HG03280 (cell line): ENCODE results near the gene ROR1.
"Not testable (repeated sequence)": the region's sequence is repeated elsewhere in the genome, so short reads cannot be mapped to it uniquely, and the experiment has no call there.

Source experiments
- ATAC-seq: cut with Tn5 transposase; IDR thresholded peaks from one replicate; pipeline ENCODE4 v1.9.1; 2021; ENCODE audit warnings: mild to moderate bottlenecking, moderate library complexity; ENCODE audit not compliant: unreplicated experiment

ROR1 gene

DNA sequence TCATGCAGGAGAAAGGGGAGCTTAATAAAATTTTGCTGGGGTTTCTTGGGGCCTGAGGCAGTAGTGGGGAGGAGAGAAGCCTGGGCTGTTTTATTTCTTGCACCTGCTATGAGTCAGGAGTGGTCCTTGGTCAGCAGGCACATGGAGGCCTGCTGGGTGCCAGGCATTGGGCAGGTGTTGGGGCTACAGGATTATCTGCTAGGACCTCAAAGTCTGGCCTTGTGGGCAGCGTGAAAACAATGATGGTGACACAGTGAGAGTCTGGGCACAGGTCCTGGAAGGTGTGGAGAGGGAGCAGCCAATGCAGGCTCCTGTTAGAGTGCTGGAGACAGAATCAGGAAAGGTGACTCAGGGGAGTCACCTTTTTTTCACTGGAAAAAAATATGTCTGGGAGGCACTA, 17.2 kb downstream of the ROR1 start:
- ATAC-seq, result no peak

DNA sequence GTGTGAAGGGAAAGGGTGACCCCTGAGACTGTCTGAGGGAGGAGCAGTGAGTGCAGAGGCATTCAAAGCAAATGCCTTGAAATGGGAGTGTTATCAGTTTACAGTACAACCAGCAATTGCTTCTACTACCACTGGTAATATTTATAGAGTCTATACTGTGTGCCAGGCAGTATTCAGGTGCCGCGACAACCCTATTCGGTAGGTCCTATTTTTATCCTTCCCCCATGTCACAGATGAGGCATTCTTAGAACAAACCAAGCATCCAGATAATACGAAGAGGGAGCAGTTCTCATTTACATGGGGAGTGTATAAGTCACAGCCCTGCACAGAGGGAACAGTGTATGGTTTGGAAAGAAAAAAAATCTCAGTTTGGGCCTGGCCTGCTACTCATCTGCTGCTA, 18.3 kb downstream of the ROR1 start:
- no peak for ATAC-seq

DNA sequence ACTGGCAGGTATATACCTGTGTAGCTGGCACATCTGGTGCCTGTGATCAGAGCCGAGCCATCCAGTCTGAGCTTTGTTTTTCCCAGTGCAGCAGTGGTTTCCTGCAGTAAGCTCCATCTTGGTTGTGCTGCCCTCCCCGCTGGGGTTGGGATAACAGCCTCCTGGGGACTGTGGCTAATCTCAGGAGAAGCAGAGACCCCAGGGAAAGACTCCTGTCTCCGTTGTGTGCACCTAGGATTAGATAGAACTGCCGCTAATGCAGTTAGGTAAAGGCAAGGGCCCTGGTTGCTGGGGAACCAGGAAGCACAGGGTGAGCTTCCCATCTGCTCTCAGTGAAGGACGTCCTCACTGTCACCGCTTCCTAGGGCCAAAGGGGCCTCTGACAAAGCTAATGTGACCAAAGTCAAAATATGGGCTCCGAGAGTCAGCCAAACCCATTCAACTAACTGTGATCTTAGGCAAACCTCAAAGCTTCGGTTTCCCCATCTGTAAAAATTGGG, 20.0 kb downstream of the ROR1 start:
- no peak for ATAC-seq

DNA sequence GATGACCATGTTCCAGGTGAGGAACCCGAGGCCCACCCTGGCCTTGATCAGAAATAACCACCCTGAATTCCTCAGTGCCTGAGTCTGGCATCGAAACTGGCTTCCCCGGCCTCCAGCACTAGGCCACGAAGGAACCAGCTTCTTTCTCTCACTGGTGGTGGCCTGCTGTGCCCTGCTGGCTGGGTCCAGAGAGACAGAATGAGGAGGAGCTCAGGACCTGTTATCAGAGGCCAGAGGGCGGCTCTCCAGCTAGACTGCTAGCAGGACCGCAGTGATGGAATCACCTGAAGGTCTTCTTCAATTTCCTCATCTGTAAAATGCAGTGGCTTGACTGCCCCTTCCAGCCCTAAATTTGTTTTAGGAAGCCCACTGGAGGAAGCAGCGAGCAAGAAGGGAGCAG, 20.5 kb downstream of the ROR1 start:
- no peak for ATAC-seq

DNA sequence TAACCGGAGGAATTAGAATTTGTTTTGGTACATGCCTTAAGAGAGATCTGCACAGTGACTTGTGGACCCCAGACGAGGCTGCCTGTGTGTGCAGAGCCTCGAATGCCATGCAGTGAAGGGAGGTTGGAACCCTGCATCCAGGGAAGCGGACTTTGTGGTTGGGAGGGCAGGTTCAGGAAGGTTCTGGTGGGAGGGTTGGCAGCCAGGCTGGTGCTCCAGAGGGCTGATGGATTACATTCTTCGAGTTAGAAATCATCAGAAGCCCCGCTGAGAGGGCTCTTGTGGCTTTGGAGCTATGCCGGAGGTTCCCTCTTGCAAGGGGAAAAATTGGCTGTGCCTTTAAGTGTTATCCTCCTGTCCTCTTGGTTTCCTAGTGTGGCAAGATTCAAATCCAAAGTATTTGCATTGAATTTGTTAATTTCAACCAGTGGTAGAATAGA, 21.1 kb downstream of the ROR1 start:
- no peak for ATAC-seq

DNA sequence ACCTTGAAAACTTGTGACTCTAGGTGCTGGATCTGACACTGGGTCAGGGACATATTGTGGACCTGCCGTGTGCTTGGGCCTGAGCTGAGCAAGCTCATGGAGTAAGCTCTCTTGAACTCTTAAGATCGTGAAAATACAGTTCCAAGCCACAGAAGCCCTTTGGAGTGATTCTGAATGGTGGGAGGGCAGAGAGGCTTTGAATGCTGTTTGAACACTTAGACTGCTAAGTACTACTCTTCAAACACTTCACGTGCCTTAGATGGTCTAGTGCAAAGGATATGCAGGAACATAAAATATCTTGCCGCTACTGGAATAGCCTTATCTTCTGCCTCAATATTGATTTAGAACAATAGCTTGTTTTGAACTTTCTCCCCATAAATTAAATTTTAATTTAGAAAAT, 21.6 kb downstream of the ROR1 start:
- no peak for ATAC-seq

DNA sequence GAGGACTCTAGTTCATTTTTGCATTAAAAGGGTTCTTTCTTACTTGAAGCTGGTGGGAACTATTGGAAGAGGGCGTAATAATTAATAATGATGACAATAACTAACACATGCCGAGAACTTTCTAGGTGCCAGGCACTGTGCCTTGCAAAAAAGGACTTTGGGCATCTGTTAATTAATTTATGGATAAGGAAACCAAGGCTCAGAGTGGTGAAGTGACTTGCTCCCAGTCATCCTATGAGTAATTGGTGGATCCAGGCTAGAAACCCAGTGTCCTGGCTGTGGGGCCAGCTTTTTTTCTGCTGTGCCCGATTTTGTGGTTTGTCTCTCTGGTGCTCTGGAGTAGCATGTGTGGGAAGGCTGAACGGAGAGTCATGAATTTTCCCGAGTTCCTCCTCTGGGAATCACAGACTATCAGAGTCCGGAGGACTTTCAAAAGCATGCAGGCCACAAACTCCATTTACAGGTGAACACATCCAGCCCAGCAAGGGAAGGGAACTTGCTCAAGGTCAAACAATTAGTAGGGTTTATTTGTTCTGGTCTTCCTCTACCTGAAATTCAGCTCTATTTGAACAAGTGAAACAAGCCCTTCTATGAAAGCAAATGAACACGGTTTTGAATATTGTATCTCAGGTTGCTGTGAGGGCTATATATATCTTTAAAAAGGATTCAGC, 23.4 kb downstream of the ROR1 start:
- ATAC-seq, result no peak

DNA sequence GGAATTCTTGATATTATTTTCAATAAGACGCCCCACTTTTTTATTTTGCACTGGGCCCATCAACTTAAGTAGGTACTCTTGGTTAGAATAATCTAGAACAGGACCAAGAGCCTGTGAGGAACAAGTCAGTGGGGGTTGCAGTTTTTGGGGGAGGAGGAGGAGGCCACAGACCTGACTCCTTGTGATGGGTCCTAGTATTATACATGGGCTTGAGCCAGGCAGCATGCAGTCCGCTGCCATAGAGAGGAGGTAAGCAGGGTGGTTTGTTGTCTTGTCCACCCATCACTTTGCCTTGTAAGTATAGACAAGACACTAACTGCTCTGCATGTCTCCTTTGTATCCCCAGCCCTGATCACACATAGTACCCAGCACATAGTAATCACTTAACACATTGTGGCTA, 24.5 kb downstream of the ROR1 start:
- ATAC-seq, result no peak

DNA sequence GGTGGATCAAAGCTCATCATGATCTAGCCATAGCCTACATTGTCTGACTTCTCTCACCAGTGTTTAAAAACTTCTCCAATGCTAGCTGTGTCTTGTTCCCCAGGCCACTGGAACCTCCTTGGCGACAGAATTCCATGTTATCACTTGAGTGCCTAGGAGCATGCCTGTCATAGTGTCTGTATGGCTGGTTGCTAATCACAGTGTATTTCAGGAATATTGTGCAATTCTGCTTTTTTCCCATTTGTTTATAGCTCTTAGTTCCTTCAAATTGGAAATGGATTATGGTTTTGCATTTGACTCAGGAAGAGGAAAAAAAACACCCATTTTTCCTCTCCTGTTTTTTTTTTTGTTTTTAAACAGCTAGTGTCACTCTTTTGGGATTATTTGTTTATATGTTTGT, 25.5 kb downstream of the ROR1 start:
- ATAC-seq, result no peak

DNA sequence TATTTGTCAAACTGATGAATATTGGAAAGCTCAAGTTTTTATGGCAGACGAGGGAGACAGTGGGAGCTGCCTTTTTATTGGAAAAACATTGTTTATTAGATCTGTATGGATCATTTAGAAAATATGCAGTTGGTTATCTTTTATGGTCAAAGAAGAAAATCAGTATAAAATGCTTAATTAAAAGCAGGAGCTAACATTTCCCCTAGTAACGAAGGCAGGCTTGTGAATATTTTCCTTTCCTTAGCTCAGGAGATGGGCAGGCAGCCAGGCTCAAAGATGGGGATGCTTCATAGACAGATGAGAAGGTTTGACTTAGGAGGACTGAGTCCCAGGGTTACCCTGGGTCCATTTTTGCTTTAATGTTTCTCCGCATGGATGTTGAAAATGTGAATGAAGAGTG, 26.0 kb downstream of the ROR1 start:
- no peak for ATAC-seq

DNA sequence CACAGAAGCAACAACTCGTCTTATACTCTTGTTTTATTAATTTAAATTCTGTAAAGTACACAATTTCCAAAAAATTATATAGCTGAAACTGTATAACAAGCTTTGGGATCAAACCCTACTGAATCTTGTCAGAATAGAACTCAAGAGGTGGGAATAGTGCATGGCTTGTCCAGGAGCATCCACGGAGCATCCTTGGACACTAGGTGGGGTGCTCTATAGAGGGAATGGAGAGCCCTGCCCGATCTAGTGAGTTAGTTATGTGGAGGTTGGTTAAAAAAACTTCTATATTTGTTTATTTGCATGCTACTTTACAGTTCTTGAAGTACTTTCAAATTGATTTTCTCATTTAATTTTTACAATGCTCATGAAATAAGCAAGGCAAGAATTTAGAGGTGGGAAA, 28.3 kb downstream of the ROR1 start:
- ATAC-seq, result no peak

DNA sequence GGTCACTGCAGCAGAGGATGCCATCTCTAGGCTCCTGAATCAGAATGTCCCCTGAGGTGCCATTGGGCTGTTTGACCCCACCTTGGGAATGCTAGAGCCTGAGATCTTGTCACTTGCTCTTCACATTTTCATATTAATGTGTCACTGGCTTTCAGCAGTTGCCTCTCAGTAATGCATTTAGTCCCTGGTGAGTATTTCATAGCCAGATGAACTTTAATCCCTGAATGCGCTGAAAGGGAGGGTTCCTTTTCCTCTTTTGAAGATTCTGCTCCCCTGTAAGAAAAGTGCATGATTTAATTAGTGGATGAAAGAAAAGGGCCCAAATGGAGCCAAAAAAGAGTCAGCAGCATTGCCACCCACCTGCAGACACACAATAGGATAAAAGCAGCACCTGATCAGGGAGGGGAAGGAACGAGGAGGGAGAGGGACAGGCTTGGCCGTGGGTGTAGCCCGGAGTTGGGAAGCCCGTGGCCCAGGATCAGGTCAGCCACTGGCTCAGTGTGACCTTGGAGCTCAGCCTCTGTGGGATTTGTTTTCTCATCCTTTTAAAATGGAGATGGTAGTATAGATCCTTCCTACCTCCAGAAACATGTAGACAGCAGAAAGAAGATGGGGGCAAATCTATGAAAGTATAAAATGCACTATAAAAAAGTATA, 31.1 kb downstream of the ROR1 start:
- ATAC-seq, result no peak

DNA sequence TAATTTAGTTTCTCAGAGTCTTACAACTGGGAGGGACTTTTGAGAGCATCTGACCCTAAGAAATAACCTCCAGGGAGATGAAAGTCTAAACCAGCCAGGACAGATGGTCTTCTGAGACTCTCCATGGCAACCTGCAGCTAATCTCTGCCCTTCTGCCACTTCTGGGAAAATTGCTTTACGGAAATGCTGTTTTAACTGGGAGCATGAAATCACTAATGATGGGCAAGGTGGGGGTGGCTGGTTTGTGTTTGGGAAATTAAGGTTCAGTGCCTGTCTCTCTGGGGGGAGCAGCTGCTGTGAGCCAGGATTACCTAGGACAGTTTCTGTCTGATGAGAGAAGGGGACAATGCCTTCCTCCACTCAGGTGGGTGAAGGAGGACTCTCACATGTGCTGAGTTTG, 33.2 kb downstream of the ROR1 start:
- no peak for ATAC-seq

DNA sequence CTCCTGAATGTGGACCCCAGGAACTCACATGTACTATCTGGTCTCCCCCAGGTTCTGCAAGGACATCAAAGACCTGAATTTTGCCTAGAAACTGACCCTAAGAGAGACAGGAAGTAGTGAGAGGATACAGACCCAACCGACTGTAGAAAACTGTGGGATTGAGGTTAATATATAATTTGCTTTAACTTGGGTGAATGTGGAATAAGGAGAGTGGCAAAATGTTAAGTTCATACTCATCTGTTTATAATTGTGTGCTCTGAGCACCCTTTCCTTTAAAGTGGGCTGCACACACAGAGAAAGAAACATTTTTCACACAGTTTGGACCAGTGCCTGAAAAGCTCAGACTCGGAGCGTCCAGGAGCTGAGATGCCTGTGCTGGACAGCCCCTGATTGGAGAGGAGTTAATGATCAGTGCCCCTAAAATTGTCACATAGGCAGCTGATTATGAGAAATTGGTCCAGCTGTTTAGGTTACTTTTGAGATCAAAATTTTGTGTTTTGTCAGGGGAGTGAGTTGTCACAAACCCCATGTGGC, 37.2 kb downstream of the ROR1 start:
- ATAC-seq, result no peak

DNA sequence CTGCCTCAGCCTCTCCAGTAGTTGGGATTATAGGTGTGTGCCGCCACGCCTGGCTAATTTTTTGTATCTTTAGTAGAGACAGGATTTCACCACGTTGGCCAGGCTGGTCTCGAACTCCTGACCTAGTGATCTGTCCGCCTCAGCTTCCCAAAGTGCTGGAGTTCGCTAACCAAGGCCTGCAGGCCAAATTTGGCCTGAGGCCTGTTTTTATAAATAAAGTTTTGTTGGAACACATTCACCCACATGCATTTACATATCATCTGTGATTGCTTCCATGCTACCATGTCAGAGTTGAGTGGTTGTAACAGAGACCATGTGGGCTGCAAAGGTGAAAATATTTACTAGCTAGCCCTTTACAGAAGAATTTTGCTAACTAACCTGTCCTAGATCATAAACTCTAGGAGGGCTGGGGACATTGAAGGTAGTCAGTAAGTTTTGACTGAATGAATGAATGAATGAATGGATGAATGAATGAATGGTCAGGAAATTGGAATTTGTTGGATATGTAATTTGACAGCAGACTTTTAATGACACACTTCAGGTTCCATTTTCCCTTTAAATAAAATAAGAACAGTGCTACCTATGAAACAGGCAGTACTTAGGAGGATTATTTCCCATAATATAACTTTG, 38.4 kb downstream of the ROR1 start:
- ATAC-seq, result no peak

DNA sequence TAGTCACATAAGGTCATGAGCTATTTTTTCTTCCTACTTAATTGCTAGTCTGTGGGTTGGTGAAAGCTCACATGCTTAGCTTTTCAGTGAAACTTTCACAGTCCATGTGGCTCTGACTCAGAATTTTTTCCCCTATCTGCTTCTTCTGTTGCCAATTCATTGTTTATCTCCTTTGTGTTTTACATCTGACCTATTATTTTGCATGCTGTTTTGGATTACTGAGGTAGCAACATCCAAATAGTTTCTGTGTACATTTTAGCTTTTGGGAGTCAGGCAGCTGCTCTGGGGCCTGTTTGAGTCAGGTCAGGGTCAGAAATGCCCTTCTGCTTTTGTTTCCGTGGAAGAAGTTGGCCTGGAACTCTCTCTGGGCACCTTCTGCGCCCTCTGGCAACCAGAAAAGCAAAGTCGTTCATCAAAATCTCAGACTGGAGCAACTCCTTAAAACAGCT, 40.0 kb downstream of the ROR1 start:
- ATAC-seq, result no peak

DNA sequence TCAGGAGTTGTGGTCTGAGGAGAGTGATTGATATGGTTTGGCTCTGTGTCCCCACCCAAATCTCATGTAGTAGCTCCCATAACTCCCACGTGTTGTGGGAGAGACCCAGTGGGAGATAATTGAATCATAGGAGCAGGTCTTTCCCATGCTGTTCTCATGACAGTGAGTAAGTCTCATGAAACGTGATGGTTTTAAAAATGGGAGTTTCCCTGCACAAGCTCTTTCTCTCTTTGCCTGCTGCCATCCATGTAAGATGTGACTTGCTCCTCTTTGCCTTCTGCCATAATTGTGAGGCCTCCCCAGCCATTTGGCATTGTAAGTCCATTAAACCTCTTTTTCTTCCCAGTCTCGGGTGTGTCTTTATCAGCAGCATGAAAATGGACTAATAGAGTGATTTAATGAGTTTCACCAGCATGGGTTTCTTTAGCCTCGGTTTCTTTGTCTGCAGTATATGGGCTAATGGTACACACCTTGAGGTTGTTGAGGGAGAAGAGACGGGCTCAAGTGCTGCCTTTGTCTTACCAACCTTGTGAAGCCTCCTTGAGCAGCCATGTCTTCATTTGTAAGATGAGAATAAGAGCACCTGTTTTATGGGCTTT, 42.5 kb downstream of the ROR1 start:
- not testable (repeated sequence) for ATAC-seq

DNA sequence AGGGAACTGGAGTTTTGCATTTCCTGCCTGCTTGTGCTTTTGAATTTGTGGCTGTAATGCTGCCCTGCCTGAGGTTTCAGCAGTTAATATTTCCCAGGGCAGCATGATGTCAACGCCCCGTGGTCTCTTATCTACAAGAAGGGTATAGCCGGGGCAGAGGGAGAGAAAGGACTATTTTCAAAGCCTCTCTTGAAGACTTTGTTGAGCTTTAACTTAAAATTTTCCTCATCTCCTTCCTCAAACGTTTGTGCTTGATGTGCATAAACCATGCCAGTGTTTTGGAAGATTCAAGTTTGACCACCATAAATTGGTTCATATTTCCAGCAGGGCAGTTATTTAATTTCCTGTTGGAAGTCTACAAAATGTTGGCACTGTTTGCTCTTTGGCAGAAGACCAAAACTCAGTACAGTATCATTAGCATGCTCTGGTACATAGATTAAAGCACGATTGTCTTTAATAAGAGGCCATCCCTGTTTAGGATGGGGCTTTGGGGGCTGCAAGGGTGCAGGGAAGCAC, 43.4 kb downstream of the ROR1 start:
- no peak for ATAC-seq

DNA sequence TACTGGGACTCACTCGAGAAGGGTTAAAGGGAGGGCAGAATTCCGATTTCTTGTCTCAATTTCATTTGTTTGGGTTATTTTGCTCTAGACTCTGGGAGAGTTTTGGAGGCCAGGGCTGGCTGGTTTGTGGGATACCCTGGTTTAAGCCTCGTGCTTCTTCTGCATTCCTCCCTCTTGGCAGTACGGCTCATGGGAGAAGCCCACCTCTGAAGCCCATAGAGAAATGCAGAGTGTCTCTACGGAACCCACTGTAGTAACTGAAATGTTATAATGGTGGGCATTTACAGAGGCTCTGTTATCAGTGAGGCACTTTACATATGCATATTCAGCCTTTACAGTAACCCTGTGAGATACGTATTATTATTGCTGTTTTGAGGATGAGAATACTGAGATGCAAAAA, 43.9 kb downstream of the ROR1 start:
- no peak for ATAC-seq

DNA sequence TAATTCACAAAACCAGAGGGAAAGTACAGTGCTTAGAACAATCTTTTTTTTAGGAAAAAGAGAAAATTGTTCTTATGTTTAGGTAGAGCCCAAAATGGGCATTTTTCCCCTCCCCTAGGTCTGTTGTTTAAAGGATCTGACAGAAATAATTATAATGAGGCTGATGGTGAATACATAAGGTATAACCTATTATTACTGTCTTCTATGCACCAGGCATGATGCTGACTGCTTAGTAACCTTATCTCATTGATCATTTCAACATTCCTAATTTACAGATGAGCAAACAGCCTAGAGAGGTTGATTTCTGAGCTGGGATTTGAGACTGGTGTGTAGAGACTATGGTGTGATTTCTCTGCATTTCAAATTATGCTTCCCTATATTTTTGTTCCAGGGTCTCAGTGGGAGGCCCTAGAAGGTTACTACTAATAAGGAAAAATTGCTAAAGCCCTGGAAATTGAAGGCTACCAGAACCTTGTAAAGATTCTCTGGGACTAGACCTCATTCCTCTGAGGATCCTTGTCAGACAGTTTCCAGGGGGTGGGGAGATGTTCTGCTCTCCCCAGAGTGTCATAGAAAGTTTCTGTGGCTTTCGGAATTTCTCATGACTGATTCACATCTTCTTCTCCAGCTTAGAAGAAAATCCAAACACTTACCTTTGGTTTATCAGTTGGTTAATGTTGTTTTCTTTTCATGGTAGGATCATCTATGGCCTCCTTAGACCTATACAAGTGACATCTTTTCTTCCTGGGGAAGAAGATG, 44.9 kb downstream of the ROR1 start:
- no peak for ATAC-seq

DNA sequence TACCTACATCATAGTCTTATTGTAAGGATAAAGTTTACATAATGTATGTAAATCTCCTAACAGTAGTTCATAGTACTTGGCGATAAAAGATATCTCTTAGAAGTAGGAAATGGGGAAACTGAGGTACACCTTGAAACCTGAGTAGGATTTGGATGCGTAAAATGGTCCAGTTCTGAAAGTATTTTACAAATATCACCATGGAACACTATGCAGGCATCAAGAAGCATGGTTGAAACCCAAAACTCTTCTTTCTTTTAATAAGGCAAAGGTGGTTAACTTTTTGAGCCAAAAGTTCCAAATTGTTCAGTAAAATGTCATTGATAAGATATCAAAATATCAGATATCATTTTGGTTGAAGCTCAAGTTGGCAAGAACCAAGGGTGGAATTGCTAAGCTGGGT, 46.0 kb downstream of the ROR1 start:
- ATAC-seq, result no peak
